DND-41 (cell line): Measurements from ENCODE around the gene OVOL1.
A peak's percentile ranks its signal among the peaks of the same experiment; 100 is the strongest.

ENCODE experiments used
- ATAC-seq: fragments of 200-7000 bp; cut with Tn5 transposase; 3 replicates; pipeline ENCODE4 v1.9.1; 2021; ENCODE audit warnings: low read depth; ENCODE audit not compliant: insufficient read depth
- DNase-seq: peaks from one replicate; pipeline ENCODE4 v3.0.0-alpha.2; 2020
- H2AFZ ChIP-seq: 2 replicates; pipeline ENCODE4 v1.6.0; 2012; ENCODE audit warnings: low read depth, low read length
- H3K27ac ChIP-seq: 2 replicates; pipeline ENCODE4 v1.5.1; 2012; ENCODE audit warnings: low read length, inconsistent platforms
- H3K27me3 ChIP-seq: fragments of 200-600 bp; sonication (generic); 2 replicates; pipeline ENCODE4 v1.6.0; 2012; ENCODE audit warnings: low read length, mild to moderate bottlenecking, inconsistent platforms; ENCODE audit not compliant: insufficient read depth, poor library complexity
- H3K36me3 ChIP-seq: 2 replicates; pipeline ENCODE4 v1.5.1; 2012; ENCODE audit warnings: low read length, inconsistent platforms; ENCODE audit not compliant: insufficient read depth
- H3K4me1 ChIP-seq: 2 replicates; pipeline ENCODE4 v1.5.1; 2012; ENCODE audit warnings: mild to moderate bottlenecking, low read length; ENCODE audit not compliant: insufficient read depth
- H3K4me2 ChIP-seq: 2 replicates; pipeline ENCODE4 v1.6.0; 2012; ENCODE audit warnings: mild to moderate bottlenecking, moderate library complexity, low read length, inconsistent platforms; ENCODE audit not compliant: insufficient read depth
- H3K4me3 ChIP-seq, 2 experiments: fragments of 200-600 bp in 1 of 2; shearing (Covaris generic) in 1 of 2; 2 replicates each; pipeline ENCODE4 v1.5.1; 2012 to 2016; ENCODE audit warnings: inconsistent platforms in 2 of 2, low read length in 2 of 2, mild to moderate bottlenecking in 2 of 2, low read depth in 1 of 2, moderate library complexity in 1 of 2
- H3K79me2 ChIP-seq: 2 replicates; pipeline ENCODE4 v1.6.0; 2012; ENCODE audit warnings: low read length, inconsistent platforms; ENCODE audit not compliant: insufficient read depth
- H3K9ac ChIP-seq: 2 replicates; pipeline ENCODE4 v1.6.0; 2012; ENCODE audit warnings: low read depth, mild to moderate bottlenecking, inconsistent platforms, low read length, moderate library complexity
- H3K9me3 ChIP-seq: 2 replicates; pipeline ENCODE4 v1.5.1; 2012; ENCODE audit warnings: low read length, moderate library complexity, mild to moderate bottlenecking, inconsistent platforms; ENCODE audit not compliant: insufficient read depth, severe bottlenecking
- H4K20me1 ChIP-seq: 2 replicates; pipeline ENCODE4 v1.6.0; 2012; ENCODE audit warnings: low read length; ENCODE audit not compliant: insufficient read depth
- CTCF ChIP-seq: IDR thresholded peaks from 2 replicates; pipeline ENCODE4 v1.5.1; 2012; ENCODE audit warnings: borderline replicate concordance, low read length, moderate library complexity, mild to moderate bottlenecking; ENCODE audit not compliant: poor library complexity, severe bottlenecking; ENCODE audit errors: extremely low read depth
- EZH2 ChIP-seq: IDR thresholded peaks from 3 replicates; pipeline ENCODE4 v1.6.1; 2012; ENCODE audit warnings: borderline replicate concordance, low read depth, mild to moderate bottlenecking, moderate library complexity, low read length, inconsistent platforms; ENCODE audit not compliant: severe bottlenecking

Gene OVOL1

GRCh38 chr11:65779919-65780769, 6.7 kb upstream of the OVOL1 start:
- peaks cover 37% of the 10 kb centered on the region for H4K20me1 ChIP-seq
- H3K27ac ChIP-seq: peak overlapping the region; percentile 82
- peaks cover 19% of the 10 kb centered on the region for H3K79me2 ChIP-seq
- H3K9ac ChIP-seq: peak overlapping the region; percentile 93
- peak overlapping the region; percentile 84 to 97 for H3K4me3 ChIP-seq
- H3K36me3 ChIP-seq: peaks cover 32% of the 10 kb centered on the region
- H2AFZ ChIP-seq: peak overlapping the region; percentile 94
- peak overlapping the region; percentile 97 for H3K4me2 ChIP-seq
- TF ChIP-seq EZH2 (no peak), CTCF (peak; percentile 95)
- peak; percentile 77 for ATAC-seq
- no peaks in the 10 kb centered on the region for H3K9me3 ChIP-seq
- no peaks in the 10 kb centered on the region for H3K27me3 ChIP-seq
- peaks cover 26% of the 10 kb centered on the region for H3K4me1 ChIP-seq
- DNase-seq: peak; percentile 80

GRCh38 chr11:65780770-65781151, 6.1 kb upstream of the OVOL1 start, which contains the start of gene AP5B1:
Gene AP5B1, minus strand, starts transcription at chr11:65780976. Its CDS starts 385 bp downstream, at chr11:65780591.
- DNase-seq (peak; percentile 70), ATAC-seq (peak; percentile 47)
- H3K27me3 ChIP-seq: no peaks in the 10 kb centered on the region
- TF ChIP-seq CTCF (no peak), EZH2 (no peak)
- H3K9me3 ChIP-seq: no peaks in the 10 kb centered on the region
- peak within 1 kb of the TSS; percentile 97 for H3K4me2 ChIP-seq
- peaks cover 26% of the 10 kb centered on the region for H3K4me1 ChIP-seq
- H3K4me3 ChIP-seq: peak within 1 kb of the TSS; percentile 84 to 97
- H2AFZ ChIP-seq: peak within 1 kb of the TSS; percentile 94
- H3K79me2 ChIP-seq: peaks cover 19% of the 10 kb centered on the region
- H3K9ac ChIP-seq: peak within 1 kb of the TSS; percentile 93
- H3K36me3 ChIP-seq: peaks cover 32% of the 10 kb centered on the region
- peak within 1 kb of the TSS; percentile 82 for H3K27ac ChIP-seq
- peaks cover 32% of the 10 kb centered on the region for H4K20me1 ChIP-seq

GRCh38 chr11:65781152-65781961, 5.5 kb upstream of the OVOL1 start:
- Histone ChIP-seq H3K36me3 (peaks cover 32% of the 10 kb centered on the region), H3K4me1 (peaks cover 26% of the 10 kb centered on the region), H3K79me2 (peaks cover 19% of the 10 kb centered on the region), H3K4me2 (peak overlapping the region; percentile 97), H2AFZ (peak overlapping the region; percentile 94), H3K9me3 (no peaks in the 10 kb centered on the region), H4K20me1 (peaks cover 32% of the 10 kb centered on the region), H3K27me3 (no peaks in the 10 kb centered on the region), H3K4me3 (peak overlapping the region in 1 of 2 experiments; percentile 97; a peak in 3 of 4 replicates), H3K27ac (no peak overlapping the region), H3K9ac (peak overlapping the region; percentile 93)
- TF ChIP-seq EZH2 (no peak), CTCF (peak; percentile 51)
- DNase-seq (no peak), ATAC-seq (peak; percentile 25; the same call in 2 of the 3 replicates)
